ENCODE results near the gene CLDN16. TPM values are rescaled to one million over a fixed set of nuclear protein-coding genes. Genes with fewer than 3 reads are reported as not detected.
A peak's percentile ranks its signal among the peaks of the same experiment; 100 is the strongest.

Gene CLDN16
- total and polyA plus RNA-seq, 2 experiments from 2014 or later = 0.39 to 0.77 TPM

GRCh38 chr3:190444006-190444405 lies 56.0 kb downstream of the CLDN16 start:
- H3K27ac ChIP-seq = no peak overlapping the region

GRCh38 chr3:190444576-190445145 lies 56.7 kb downstream of the CLDN16 start:
- no peak overlapping the region for H3K4me3 ChIP-seq
- H3K9me2 ChIP-seq (replicated peaks; ENCODE audit: insufficient read depth) = no peaks in the 10 kb centered on the region
- H3K79me2 ChIP-seq = no peaks in the 10 kb centered on the region
- WGBS (ENCODE audit: low lambda C conversion rate, missing lambda C conversion rate) = 98% methylated on average over 3 of the region's 3 CpGs
- H3K27me3 ChIP-seq = no peaks in the 10 kb centered on the region
- no peak for DNase-seq (ENCODE audit: low spot score)
- no peak for TF ChIP-seq EZH2 (IDR thresholded peaks at IDR 0.05; ENCODE audit: borderline replicate concordance)
- TF ChIP-seq EZH2phosphoT487 (IDR thresholded peaks at IDR 0.05; ENCODE audit: low read depth, severe bottlenecking, unreplicated experiment) = no peak
- TF ChIP-seq CTCF (IDR thresholded peaks at IDR 0.05; ENCODE audit: poor library complexity) = no peak
- no peaks in the 10 kb centered on the region for H4K20me1 ChIP-seq (ENCODE audit: insufficient read depth, poor library complexity, severe bottlenecking)
- H3K4me2 ChIP-seq = no peak overlapping the region
- no peaks in the 10 kb centered on the region for H3K36me3 ChIP-seq (replicated peaks; ENCODE audit: insufficient read depth, low read depth)
- no peak overlapping the region for H2AFZ ChIP-seq
- no peaks in the 10 kb centered on the region for H3K9me3 ChIP-seq (ENCODE audit: low read depth)
- peaks cover 14% of the 10 kb centered on the region for H3K4me1 ChIP-seq (ENCODE audit: insufficient read depth)
- H3K27ac ChIP-seq = no peak overlapping the region

More at GRCh38 chr3:190444006-190444405, 56.0 kb downstream of the CLDN16 start:
- H3K9me3 ChIP-seq (ENCODE audit: low read depth) = no peaks in the 10 kb centered on the region
- no peaks in the 10 kb centered on the region for H3K27me3 ChIP-seq
- H3K9me2 ChIP-seq (replicated peaks; ENCODE audit: insufficient read depth) = no peaks in the 10 kb centered on the region
- H3K79me2 ChIP-seq = no peaks in the 10 kb centered on the region
- WGBS (ENCODE audit: low lambda C conversion rate, missing lambda C conversion rate) = 85% methylated on average over 6 of the region's 6 CpGs
- H2AFZ ChIP-seq = no peak overlapping the region
- no peak for TF ChIP-seq EZH2phosphoT487 (IDR thresholded peaks at IDR 0.05; ENCODE audit: low read depth, severe bottlenecking, unreplicated experiment)
- no peak for TF ChIP-seq EZH2 (IDR thresholded peaks at IDR 0.05; ENCODE audit: borderline replicate concordance)
- TF ChIP-seq CTCF (IDR thresholded peaks at IDR 0.05; ENCODE audit: poor library complexity) = no peak
- H3K4me1 ChIP-seq (ENCODE audit: insufficient read depth) = peaks cover 14% of the 10 kb centered on the region
- no peak for DNase-seq (ENCODE audit: low spot score)
- H3K36me3 ChIP-seq (replicated peaks; ENCODE audit: insufficient read depth, low read depth) = no peaks in the 10 kb centered on the region
- no peak overlapping the region for H3K4me2 ChIP-seq
- no peaks in the 10 kb centered on the region for H4K20me1 ChIP-seq (ENCODE audit: insufficient read depth, poor library complexity, severe bottlenecking)
- no peak overlapping the region for H3K4me3 ChIP-seq

- Histone ChIP-seq H3K36me3 (replicated peaks; ENCODE audit: insufficient read depth, low read depth) (no peaks in the 10 kb centered on the region), H3K27ac (peak overlapping the region; percentile 14), H3K4me3 (no peak overlapping the region), H3K79me2 (no peaks in the 10 kb centered on the region), H3K4me1 (ENCODE audit: insufficient read depth) (peaks cover 14% of the 10 kb centered on the region), H3K4me2 (peak overlapping the region; percentile 42), H4K20me1 (ENCODE audit: insufficient read depth, poor library complexity, severe bottlenecking) (no peaks in the 10 kb centered on the region), H3K9me3 (ENCODE audit: low read depth) (no peaks in the 10 kb centered on the region), H2AFZ (no peak overlapping the region), H3K9me2 (replicated peaks; ENCODE audit: insufficient read depth) (no peaks in the 10 kb centered on the region), H3K27me3 (no peaks in the 10 kb centered on the region)
- TF ChIP-seq EZH2 (IDR thresholded peaks at IDR 0.05; ENCODE audit: borderline replicate concordance) (no peak), CTCF (IDR thresholded peaks at IDR 0.05; ENCODE audit: poor library complexity) (no peak), EZH2phosphoT487 (IDR thresholded peaks at IDR 0.05; ENCODE audit: low read depth, severe bottlenecking, unreplicated experiment) (no peak)
- DNase-seq (ENCODE audit: low spot score) = no peak
- 23% methylated on average over 6 of the region's 6 CpGs for WGBS (ENCODE audit: low lambda C conversion rate, missing lambda C conversion rate)
Observed at GRCh38 chr3:190446573-190447279, 58.8 kb downstream of the CLDN16 start.

Data from hepatocyte (in vitro differentiated cells).